ENCODE measurements around the gene COL25A1. TPM values are rescaled to one million over a fixed set of nuclear protein-coding genes. Genes with fewer than 3 reads are reported as not detected.

Gene COL25A1
- total and polyA plus RNA-seq, 4 donors: 0.61 to 4.4 (median 2.1) TPM

DNA sequence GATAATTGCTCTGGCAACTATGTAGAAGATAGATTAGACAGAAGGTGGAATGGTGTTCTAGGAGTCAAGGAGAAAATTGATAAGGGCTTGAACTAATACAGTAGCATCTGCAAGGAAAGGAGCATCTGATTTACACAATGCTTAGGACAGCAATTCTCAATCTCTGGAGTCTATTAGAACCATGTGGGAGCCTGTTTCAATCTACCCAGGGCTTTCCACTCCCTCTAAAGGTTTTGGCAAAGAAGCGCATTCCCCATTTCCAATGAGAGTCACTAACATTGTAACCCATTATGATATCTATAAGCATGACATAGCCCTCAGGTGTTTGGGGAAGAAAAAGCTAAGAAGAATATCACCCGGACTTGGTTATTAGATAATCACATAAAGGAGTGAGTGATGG, 168.2 kb downstream of the COL25A1 start:
- H3K27me3 ChIP-seq (ENCODE audit: control insufficient read depth in 4 of 4, insufficient read depth in 4 of 4, low read length in 3 of 4): no peaks in the 10 kb centered on the region
- H3K9ac ChIP-seq (ENCODE audit: low read depth in 1 of 2, low read length in 2 of 2): no peak overlapping the region
- H3K4me1 ChIP-seq (ENCODE audit: control insufficient read depth in 4 of 4, insufficient read depth in 4 of 4, low read length in 3 of 4): no peaks in the 10 kb centered on the region
- H3K9me3 ChIP-seq (ENCODE audit: control insufficient read depth in 4 of 4, low read length in 3 of 4): no peaks in the 10 kb centered on the region
- no peak overlapping the region for H3K27ac ChIP-seq (ENCODE audit: low read depth in 1 of 2, low read length in 2 of 2)
- DNase-seq (ENCODE audit: low spot score): no peak
- no peak overlapping the region for H3K4me3 ChIP-seq (ENCODE audit: low read depth in 1 of 3, low read length in 3 of 3)
- no peaks in the 10 kb centered on the region for H3K36me3 ChIP-seq (ENCODE audit: control insufficient read depth in 4 of 4, insufficient read depth in 3 of 4, low read depth in 1 of 4, low read length in 3 of 4)
- 92% methylated on average over 2 of the region's 2 CpGs for WGBS
- TF ChIP-seq YY1 (IDR thresholded peaks at IDR 0.05) (no peak), JUND (IDR thresholded peaks at IDR 0.05) (no peak), FOXA2 (IDR thresholded peaks at IDR 0.05) (no peak), TAF1 (conservative IDR thresholded peaks at IDR 0.05) (no peak), SP1 (IDR thresholded peaks at IDR 0.05) (no peak), EGR1 (IDR thresholded peaks at IDR 0.05; ENCODE audit: low read depth in 2 of 2) (no peak), GABPA (IDR thresholded peaks at IDR 0.05 in 1 of 2, conservative IDR thresholded peaks at IDR 0.05 in 1 of 2) (no peak), HNF4G (IDR thresholded peaks at IDR 0.05) (no peak), RAD21 (IDR thresholded peaks at IDR 0.05) (no peak), HNF4A (conservative IDR thresholded peaks at IDR 0.05) (no peak), NR2F2 (IDR thresholded peaks at IDR 0.05) (no peak)
- TF ChIP-seq, protein P1, sequence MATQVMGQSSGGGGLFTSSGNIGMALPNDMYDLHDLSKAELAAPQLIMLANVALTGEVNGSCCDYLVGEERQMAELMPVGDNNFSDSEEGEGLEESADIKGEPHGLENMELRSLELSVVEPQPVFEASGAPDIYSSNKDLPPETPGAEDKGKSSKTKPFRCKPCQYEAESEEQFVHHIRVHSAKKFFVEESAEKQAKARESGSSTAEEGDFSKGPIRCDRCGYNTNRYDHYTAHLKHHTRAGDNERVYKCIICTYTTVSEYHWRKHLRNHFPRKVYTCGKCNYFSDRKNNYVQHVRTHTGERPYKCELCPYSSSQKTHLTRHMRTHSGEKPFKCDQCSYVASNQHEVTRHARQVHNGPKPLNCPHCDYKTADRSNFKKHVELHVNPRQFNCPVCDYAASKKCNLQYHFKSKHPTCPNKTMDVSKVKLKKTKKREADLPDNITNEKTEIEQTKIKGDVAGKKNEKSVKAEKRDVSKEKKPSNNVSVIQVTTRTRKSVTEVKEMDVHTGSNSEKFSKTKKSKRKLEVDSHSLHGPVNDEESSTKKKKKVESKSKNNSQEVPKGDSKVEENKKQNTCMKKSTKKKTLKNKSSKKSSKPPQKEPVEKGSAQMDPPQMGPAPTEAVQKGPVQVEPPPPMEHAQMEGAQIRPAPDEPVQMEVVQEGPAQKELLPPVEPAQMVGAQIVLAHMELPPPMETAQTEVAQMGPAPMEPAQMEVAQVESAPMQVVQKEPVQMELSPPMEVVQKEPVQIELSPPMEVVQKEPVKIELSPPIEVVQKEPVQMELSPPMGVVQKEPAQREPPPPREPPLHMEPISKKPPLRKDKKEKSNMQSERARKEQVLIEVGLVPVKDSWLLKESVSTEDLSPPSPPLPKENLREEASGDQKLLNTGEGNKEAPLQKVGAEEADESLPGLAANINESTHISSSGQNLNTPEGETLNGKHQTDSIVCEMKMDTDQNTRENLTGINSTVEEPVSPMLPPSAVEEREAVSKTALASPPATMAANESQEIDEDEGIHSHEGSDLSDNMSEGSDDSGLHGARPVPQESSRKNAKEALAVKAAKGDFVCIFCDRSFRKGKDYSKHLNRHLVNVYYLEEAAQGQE (IDR thresholded peaks at IDR 0.05): no peak
- TF ChIP-seq, protein P2, sequence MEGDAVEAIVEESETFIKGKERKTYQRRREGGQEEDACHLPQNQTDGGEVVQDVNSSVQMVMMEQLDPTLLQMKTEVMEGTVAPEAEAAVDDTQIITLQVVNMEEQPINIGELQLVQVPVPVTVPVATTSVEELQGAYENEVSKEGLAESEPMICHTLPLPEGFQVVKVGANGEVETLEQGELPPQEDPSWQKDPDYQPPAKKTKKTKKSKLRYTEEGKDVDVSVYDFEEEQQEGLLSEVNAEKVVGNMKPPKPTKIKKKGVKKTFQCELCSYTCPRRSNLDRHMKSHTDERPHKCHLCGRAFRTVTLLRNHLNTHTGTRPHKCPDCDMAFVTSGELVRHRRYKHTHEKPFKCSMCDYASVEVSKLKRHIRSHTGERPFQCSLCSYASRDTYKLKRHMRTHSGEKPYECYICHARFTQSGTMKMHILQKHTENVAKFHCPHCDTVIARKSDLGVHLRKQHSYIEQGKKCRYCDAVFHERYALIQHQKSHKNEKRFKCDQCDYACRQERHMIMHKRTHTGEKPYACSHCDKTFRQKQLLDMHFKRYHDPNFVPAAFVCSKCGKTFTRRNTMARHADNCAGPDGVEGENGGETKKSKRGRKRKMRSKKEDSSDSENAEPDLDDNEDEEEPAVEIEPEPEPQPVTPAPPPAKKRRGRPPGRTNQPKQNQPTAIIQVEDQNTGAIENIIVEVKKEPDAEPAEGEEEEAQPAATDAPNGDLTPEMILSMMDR (IDR thresholded peaks at IDR 0.05; ENCODE audit: low read depth, low read length, missing input control): no peak

DNA sequence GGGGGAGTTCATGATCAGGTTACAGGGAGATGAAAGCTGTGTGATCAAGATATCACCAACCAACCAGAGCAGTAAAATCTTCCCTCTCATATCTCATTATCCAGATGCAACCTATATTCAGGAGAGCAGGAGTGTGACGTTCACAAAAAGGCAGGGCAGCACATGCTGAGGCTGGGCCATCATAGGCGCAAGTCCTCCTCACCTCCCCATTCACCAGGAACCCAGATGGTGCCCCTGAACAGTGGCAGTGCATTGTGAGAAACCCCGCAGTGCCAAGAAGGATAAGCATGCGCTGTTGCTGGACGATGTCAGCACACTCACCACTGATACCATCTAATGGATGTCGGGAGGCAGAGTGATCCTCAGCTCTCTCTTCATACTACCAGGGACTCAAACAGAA, 170.9 kb downstream of the COL25A1 start:
- Histone ChIP-seq H3K9ac (ENCODE audit: low read depth in 1 of 2, low read length in 2 of 2) (no peak overlapping the region), H3K4me1 (ENCODE audit: control insufficient read depth in 4 of 4, insufficient read depth in 4 of 4, low read length in 3 of 4) (no peaks in the 10 kb centered on the region), H3K4me3 (ENCODE audit: low read depth in 1 of 3, low read length in 3 of 3) (no peak overlapping the region), H3K36me3 (ENCODE audit: control insufficient read depth in 4 of 4, insufficient read depth in 3 of 4, low read depth in 1 of 4, low read length in 3 of 4) (no peaks in the 10 kb centered on the region), H3K27me3 (ENCODE audit: control insufficient read depth in 4 of 4, insufficient read depth in 4 of 4, low read length in 3 of 4) (peaks cover 0 to 2% (median 0%) of the 10 kb centered on the region in 4 donors), H3K27ac (ENCODE audit: low read depth in 1 of 2, low read length in 2 of 2) (no peak overlapping the region), H3K9me3 (ENCODE audit: control insufficient read depth in 4 of 4, low read length in 3 of 4) (no peaks in the 10 kb centered on the region)
- no peak for DNase-seq (ENCODE audit: low spot score)
- TF ChIP-seq, protein P3, sequence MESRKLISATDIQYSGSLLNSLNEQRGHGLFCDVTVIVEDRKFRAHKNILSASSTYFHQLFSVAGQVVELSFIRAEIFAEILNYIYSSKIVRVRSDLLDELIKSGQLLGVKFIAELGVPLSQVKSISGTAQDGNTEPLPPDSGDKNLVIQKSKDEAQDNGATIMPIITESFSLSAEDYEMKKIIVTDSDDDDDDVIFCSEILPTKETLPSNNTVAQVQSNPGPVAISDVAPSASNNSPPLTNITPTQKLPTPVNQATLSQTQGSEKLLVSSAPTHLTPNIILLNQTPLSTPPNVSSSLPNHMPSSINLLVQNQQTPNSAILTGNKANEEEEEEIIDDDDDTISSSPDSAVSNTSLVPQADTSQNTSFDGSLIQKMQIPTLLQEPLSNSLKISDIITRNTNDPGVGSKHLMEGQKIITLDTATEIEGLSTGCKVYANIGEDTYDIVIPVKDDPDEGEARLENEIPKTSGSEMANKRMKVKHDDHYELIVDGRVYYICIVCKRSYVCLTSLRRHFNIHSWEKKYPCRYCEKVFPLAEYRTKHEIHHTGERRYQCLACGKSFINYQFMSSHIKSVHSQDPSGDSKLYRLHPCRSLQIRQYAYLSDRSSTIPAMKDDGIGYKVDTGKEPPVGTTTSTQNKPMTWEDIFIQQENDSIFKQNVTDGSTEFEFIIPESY (IDR thresholded peaks at IDR 0.05): no peak
- TF ChIP-seq, protein P4, sequence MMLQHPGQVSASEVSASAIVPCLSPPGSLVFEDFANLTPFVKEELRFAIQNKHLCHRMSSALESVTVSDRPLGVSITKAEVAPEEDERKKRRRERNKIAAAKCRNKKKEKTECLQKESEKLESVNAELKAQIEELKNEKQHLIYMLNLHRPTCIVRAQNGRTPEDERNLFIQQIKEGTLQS (IDR thresholded peaks at IDR 0.05): no peak
- TF ChIP-seq HNF4A (conservative IDR thresholded peaks at IDR 0.05) (no peak), YY1 (IDR thresholded peaks at IDR 0.05) (no peak), TAF1 (conservative IDR thresholded peaks at IDR 0.05) (no peak)
- 73% methylated on average over 6 of the region's 6 CpGs for WGBS
